Testis (tissue), 2 donors: ENCODE results near the gene TDRD9.

Experiments
- CTCF ChIP-seq, 3 experiments: fragments of 450-650 bp in 2 of 3; fragments of 200-600 bp in 1 of 3; sonication (generic) in 1 of 3; IDR thresholded peaks; one replicate each; pipeline ENCODE4 v1.5.1; 2016 to 2019; ENCODE audit warnings: antibody characterized with exemption in 3 of 3, mild to moderate bottlenecking in 2 of 3, moderate library complexity in 1 of 3
- POLR2A ChIP-seq: fragments of 450-650 bp; IDR thresholded peaks from one replicate; pipeline ENCODE4 v1.6.1; 2017; ENCODE audit warnings: antibody characterized with exemption, mild to moderate bottlenecking, moderate library complexity

- TF ChIP-seq CTCF (IDR thresholded peaks at IDR 0.05): no peak
- no peak for TF ChIP-seq POLR2A
Measured at GRCh38 chr14:104019029-104019428, 90.8 kb downstream of the TDRD9 start.
